Esophagus (tissue), 2 donors: Measurements from ENCODE around the gene LGMN. TPM values are rescaled to one million over a fixed set of nuclear protein-coding genes. Genes with fewer than 3 reads are reported as not detected.
"Not testable (repeated sequence)": the region's sequence is repeated elsewhere in the genome, so short reads cannot be mapped to it uniquely, and the experiment has no call there.

Source experiments
- H3K27ac ChIP-seq, 2 donors: one replicate each; pipeline ENCODE4 v1.5.1; 2013; ENCODE audit warnings: low read depth in 2 of 2, mild to moderate bottlenecking in 2 of 2, inconsistent platforms in 1 of 2, low read length in 1 of 2, moderate library complexity in 1 of 2
- H3K27me3 ChIP-seq, 2 donors: one replicate each; pipeline ENCODE4 v1.6.1; 2013; ENCODE audit warnings: low read length in 2 of 2, control low read depth in 1 of 2, mild to moderate bottlenecking in 1 of 2; ENCODE audit not compliant: insufficient read depth in 2 of 2, control insufficient read depth in 1 of 2
- H3K36me3 ChIP-seq, 2 donors: one replicate each; pipeline ENCODE4 v1.6.1; 2013; ENCODE audit warnings: low read length in 1 of 2; ENCODE audit not compliant: control insufficient read depth in 2 of 2, insufficient read depth in 2 of 2
- H3K4me1 ChIP-seq, 2 donors: one replicate each; pipeline ENCODE4 v1.6.1; 2013; ENCODE audit warnings: low read length in 1 of 2; ENCODE audit not compliant: control insufficient read depth in 2 of 2, insufficient read depth in 2 of 2
- H3K4me3 ChIP-seq, 2 donors: one replicate each; pipeline ENCODE4 v1.5.1; 2013; ENCODE audit warnings: low read length in 2 of 2, mild to moderate bottlenecking in 2 of 2, low read depth in 1 of 2, moderate library complexity in 1 of 2
- H3K9me3 ChIP-seq, 2 donors: one replicate each; pipeline ENCODE4 v1.6.1; 2013; ENCODE audit warnings: mild to moderate bottlenecking in 2 of 2, low read depth in 1 of 2, low read length in 1 of 2, moderate library complexity in 1 of 2; ENCODE audit not compliant: control insufficient read depth in 2 of 2, insufficient read depth in 1 of 2
- WGBS, 2 donors: extraction: QIAGEN DNeasy Blood & Tissue Kit; methylation state at CpG; one replicate each; pipeline ENCODE4 v1.1.7; 2013; 5-methylcytosine and 5-hydroxymethylcytosine counted together
- polyA plus RNA-seq, 2 donors: library from polyadenylated mRNA; stranded (reverse); fragments of 200-250 nt; gene quantifications; one replicate each; pipeline ENCODE4 v1.2.3, GENCODE V29; 2013
- donor health status: healthy with polysubstance abuse.
- donor health status: Bipolar disorder and iron deficiency.

The LGMN gene
- polyA plus RNA-seq, 2 donors = 39.0 to 49.9 TPM

DNA sequence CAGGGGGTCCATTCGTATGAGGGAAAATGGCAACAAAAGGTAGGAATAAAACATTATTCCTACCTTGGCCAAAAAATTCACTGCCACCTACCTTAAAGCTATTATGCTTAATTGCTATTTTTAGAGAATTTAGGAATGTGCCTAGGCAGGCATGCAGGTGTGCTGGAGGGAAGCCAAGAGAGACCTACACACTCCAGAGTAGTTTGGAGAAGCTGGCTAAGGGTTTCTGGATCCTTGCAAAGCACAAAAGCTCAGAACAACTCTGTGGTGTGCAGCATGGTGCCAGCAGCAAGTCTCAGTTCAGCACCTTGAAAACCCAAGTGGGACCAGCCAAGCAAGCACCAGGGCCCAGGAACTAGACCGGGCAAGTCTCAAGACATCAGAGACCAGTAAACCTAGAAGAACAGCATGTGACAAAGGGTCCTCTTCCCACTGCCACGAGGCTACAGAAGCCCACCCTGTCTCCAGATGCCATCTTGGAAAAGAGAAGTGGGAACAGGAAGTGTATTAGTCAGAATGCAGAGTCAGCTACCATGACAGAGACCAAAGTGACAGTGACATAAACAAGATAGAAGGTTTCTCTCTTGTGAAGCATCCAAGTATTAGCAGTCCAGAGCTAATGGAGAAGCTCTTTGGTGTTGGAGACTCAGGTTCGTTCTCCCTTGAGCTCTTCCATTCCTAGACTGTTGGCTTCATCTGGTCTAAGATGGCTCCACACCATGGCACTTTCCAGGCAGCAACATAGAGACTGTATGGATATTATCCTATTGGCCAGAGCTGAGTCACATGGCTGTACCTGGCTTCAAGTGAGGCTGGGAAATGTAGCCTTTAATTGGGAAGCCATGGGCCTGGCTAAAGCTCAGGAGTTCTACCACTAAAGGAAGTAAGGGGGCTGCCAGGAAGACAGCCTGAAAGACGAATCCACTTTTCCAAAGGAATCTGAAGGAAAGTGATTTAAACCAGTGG, 15.5 kb upstream of the LGMN start:
- not testable (repeated sequence) for H3K4me1 ChIP-seq, H3K27me3 ChIP-seq, H3K36me3 ChIP-seq, H3K4me3 ChIP-seq, H3K9me3 ChIP-seq
- 56 to 68% methylated on average over 3 to 4 of the region's 5 CpGs for WGBS, 2 donors
- peak overlapping the region in 1 of 2 donors; percentile 64 for H3K27ac ChIP-seq

- Histone ChIP-seq H3K9me3 (no peaks in the 10 kb centered on the region), H3K36me3 (no peaks in the 10 kb centered on the region), H3K4me3 (no peak overlapping the region), H3K27me3 (no peaks in the 10 kb centered on the region), H3K4me1 (no peaks in the 10 kb centered on the region), H3K27ac (peak overlapping the region in 1 of 2 donors; percentile 7)
- WGBS, 2 donors = 81 to 84% methylated on average over 7 of the region's 7 CpGs
These were observed 12.0 kb upstream of the LGMN start for GRCh38 chr14:92760524-92760805.

GRCh38 chr14:92759679-92760523, 11.5 kb upstream of the LGMN start:
- no peak overlapping the region for H3K4me3 ChIP-seq
- H3K4me1 ChIP-seq = no peaks in the 10 kb centered on the region
- H3K9me3 ChIP-seq = no peaks in the 10 kb centered on the region
- no peaks in the 10 kb centered on the region for H3K27me3 ChIP-seq
- H3K36me3 ChIP-seq = no peaks in the 10 kb centered on the region
- peak overlapping the region in 1 of 2 donors; percentile 7 for H3K27ac ChIP-seq
- whole genome bisulfite sequencing, 2 donors = 84 to 85% methylated on average over 12 of the region's 12 CpGs

GRCh38 chr14:92759300-92759678, 10.9 kb upstream of the LGMN start:
- Histone ChIP-seq H3K9me3 (no peaks in the 10 kb centered on the region), H3K27ac (no peak overlapping the region), H3K36me3 (no peaks in the 10 kb centered on the region), H3K4me1 (no peaks in the 10 kb centered on the region), H3K4me3 (no peak overlapping the region), H3K27me3 (no peaks in the 10 kb centered on the region)
- WGBS, 2 donors = 64 to 65% methylated on average over 4 of the region's 4 CpGs

GRCh38 chr14:92756446-92756845, 8.0 kb upstream of the LGMN start:
- H3K27ac ChIP-seq = no peak overlapping the region
- H3K27me3 ChIP-seq = no peaks in the 10 kb centered on the region
- no peaks in the 10 kb centered on the region for H3K36me3 ChIP-seq
- no peaks in the 10 kb centered on the region for H3K4me1 ChIP-seq
- 84 to 86% methylated on average over 4 of the region's 4 CpGs for whole genome bisulfite sequencing, 2 donors
- H3K9me3 ChIP-seq = peaks cover 0 to 3% of the 10 kb centered on the region in 2 donors
- H3K4me3 ChIP-seq = no peak overlapping the region

DNA sequence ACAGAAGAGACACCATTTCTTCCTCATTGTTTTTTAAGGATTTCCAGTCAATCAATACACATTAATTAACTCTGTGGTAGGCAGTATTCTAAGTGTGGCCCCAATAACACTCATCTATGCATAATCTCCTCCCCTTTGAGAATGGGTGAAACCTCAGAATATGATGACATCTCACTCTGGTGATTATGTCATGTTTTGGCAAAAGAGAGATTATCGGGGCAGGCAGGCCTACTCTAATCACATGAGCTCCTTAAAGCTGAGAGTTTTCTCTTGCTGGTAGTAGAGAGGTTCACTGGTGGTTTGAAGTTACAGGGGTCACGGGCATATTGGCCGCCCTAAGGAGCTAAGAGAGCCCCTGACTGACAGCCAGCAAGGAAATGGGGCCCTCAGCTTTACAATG, 7.1 kb upstream of the LGMN start:
- Histone ChIP-seq H3K27ac (no peak overlapping the region), H3K9me3 (peaks cover 0 to 3% of the 10 kb centered on the region in 2 donors), H3K27me3 (no peaks in the 10 kb centered on the region), H3K4me3 (no peak overlapping the region), H3K36me3 (no peaks in the 10 kb centered on the region), H3K4me1 (no peaks in the 10 kb centered on the region)
- WGBS, 2 donors = 72 to 73% methylated on average over 3 of the region's 3 CpGs

DNA sequence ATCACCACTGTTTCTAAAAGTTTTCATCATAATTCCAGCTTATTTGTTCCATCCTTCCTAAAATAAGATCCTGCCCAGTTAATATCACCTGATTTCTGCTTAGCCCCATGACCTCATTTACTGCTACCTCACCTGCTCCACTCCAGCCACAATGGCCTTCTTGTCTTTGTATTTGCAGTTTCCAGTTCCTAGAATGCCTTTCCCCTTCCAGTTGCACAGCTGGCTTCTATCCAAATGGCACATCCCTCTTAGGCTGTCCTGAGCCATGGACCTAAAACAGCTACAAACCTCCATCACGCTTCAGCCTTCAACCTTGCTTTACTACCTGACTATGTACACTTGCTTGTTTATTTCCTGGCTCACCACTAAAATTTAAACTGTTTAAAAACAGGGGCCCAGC, 6.5 kb upstream of the LGMN start:
- Histone ChIP-seq H3K27me3 (no peaks in the 10 kb centered on the region), H3K36me3 (no peaks in the 10 kb centered on the region), H3K27ac (no peak overlapping the region), H3K9me3 (peaks cover 0 to 3% of the 10 kb centered on the region in 2 donors), H3K4me1 (no peaks in the 10 kb centered on the region), H3K4me3 (no peak overlapping the region)
- WGBS, 2 donors = 81 to 86% methylated on average over 1 of the region's 1 CpG

DNA sequence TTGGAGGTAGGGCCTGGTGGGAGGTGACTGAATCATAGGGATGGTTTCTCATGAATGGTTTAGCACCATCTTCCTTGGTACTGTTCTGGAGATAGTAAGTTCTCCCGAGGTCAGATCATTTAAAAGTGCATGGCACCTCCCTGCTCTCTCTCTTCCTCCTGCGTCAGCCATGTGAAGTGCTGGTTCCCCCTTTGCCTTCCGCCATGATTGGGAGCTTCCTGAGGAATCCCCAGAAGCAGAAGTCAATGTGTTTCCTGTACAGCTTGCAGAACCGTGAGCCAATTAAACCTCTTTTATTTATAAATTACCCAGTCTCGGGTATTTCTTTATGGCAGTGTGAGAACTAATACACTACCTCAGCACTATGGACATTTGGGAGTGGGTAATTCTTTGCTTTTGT, 4.8 kb upstream of the LGMN start:
- 70 to 76% methylated on average over 5 of the region's 5 CpGs for WGBS, 2 donors
- Histone ChIP-seq H3K4me1 (no peaks in the 10 kb centered on the region), H3K36me3 (no peaks in the 10 kb centered on the region), H3K9me3 (peaks cover 0 to 3% of the 10 kb centered on the region in 2 donors), H3K27ac (no peak overlapping the region), H3K4me3 (no peak overlapping the region), H3K27me3 (no peaks in the 10 kb centered on the region)

DNA sequence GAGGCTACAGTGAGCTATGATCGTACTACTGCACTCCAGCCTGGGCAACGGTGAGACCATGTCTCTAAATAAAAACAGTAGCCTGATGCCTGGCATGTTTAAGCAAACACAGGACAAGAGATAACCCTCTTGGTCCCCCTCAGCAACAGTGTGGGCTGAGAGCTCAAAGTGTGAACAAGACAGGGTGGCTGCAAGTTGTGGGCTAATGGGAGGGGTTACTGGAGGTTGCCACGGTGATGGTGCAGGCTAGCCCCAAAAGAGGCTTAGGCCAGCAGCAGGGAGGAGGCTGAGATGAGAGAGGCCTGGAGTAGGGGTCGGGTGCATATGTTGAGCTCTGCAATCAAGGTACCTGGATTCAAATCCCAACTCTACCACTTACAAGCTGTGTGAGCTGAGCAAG, 3.4 kb upstream of the LGMN start:
- peaks cover 0 to 2% of the 10 kb centered on the region in 2 donors for H3K4me1 ChIP-seq
- H3K9me3 ChIP-seq = peaks cover 0 to 3% of the 10 kb centered on the region in 2 donors
- 56 to 62% methylated on average over 4 of the region's 4 CpGs for WGBS, 2 donors
- no peak overlapping the region for H3K4me3 ChIP-seq
- no peak overlapping the region for H3K27ac ChIP-seq
- no peaks in the 10 kb centered on the region for H3K36me3 ChIP-seq
- no peaks in the 10 kb centered on the region for H3K27me3 ChIP-seq
